Body of pancreas (tissue), 4 donors: Measurements from ENCODE around the gene TGFBI. TPM values are rescaled to one million over a fixed set of nuclear protein-coding genes. Genes with fewer than 3 reads are reported as not detected.

Source experiments
- ATAC-seq: fragments of 150-250 bp; one replicate; pipeline ENCODE4 v1.9.1; 2016
- DNase-seq, 4 donors: peaks; one replicate each; pipeline ENCODE4 v3.0.0-alpha.2; 2019
- H3K27ac ChIP-seq, 4 donors: fragments of 200-600 bp; sonication (generic); 1 replicate in 3 of 4; 2 replicates in 1 of 4; pipeline versions ENCODE4 v1.5.1 to v1.6.1; 2016 to 2019; ENCODE audit warnings: mild to moderate bottlenecking in 1 of 4, mixed read lengths in 1 of 4, moderate library complexity in 1 of 4
- H3K27me3 ChIP-seq, 2 donors: fragments of 200-600 bp; sonication (generic); one replicate each; pipeline ENCODE4 v1.6.0; 2016; ENCODE audit warnings: mild to moderate bottlenecking in 1 of 2
- H3K36me3 ChIP-seq, 2 donors: fragments of 200-600 bp; sonication (generic); replicated peaks in 1 of 2; 2 replicates each; pipeline ENCODE4 v1.5.1; 2016; ENCODE audit warnings: low read depth in 2 of 2; ENCODE audit not compliant: insufficient read depth in 1 of 2
- H3K4me1 ChIP-seq: fragments of 200-600 bp; sonication (generic); one replicate; pipeline ENCODE4 v1.6.0; 2016
- H3K4me3 ChIP-seq, 2 donors: fragments of 200-600 bp; sonication (generic); 1 replicate in 1 of 2; 2 replicates in 1 of 2; pipeline ENCODE4 v1.5.1; 2016 to 2019
- H3K9me3 ChIP-seq, 3 donors: fragments of 200-600 bp; sonication (generic); 1 replicate in 2 of 3; 2 replicates in 1 of 3; pipeline ENCODE4 v1.5.1; 2016
- CTCF ChIP-seq, 7 experiments: fragments of 450-650 bp in 4 of 7; fragments of 200-600 bp in 3 of 7; sonication (generic) in 3 of 7; IDR thresholded peaks; one replicate each; pipeline ENCODE4 v1.5.1; 2016 to 2019; ENCODE audit warnings: antibody characterized with exemption in 7 of 7
- POLR2A ChIP-seq, 3 donors: fragments of 450-650 bp; IDR thresholded peaks; one replicate each; pipeline ENCODE4 v1.6.1; 2016; ENCODE audit warnings: antibody characterized with exemption in 3 of 3, mild to moderate bottlenecking in 2 of 3
- whole genome bisulfite sequencing, 2 donors: methylation state at CpG; one replicate each; pipeline ENCODE4 v1.1.5; 2017; 5-methylcytosine and 5-hydroxymethylcytosine counted together
- intact Hi-C: fragments of 100-400 bp; cut with DNase I; formaldehyde crosslinking; loops from one replicate; pipeline ENCODE4 v1.15.1; 2023
- total RNA-seq, 2 donors: library from RNA; depleted of rRNA; stranded (reverse); fragments of >200 nt; gene quantifications; one replicate each; pipeline ENCODE4 v1.1.0, GENCODE V29; 2016

TGFBI gene
- total RNA-seq, 2 donors from 2014 or later = 7.6 to 23.9 TPM

GRCh38 chr5:136052692-136053335 lies 24.0 kb downstream of the TGFBI start:
- no peaks in the 10 kb centered on the region for H3K9me3 ChIP-seq
- DNase-seq = no peak
- no peaks in the 10 kb centered on the region for H3K4me1 ChIP-seq
- intact Hi-C loops = no loop called here
- ATAC-seq = no peak
- 89% methylated on average over 6 to 13 of the region's 13 CpGs for WGBS, 2 donors
- TF ChIP-seq CTCF (IDR thresholded peaks at IDR 0.05) = no peak
- no peak for TF ChIP-seq POLR2A (IDR thresholded peaks at IDR 0.05)
- H3K27ac ChIP-seq = no peak overlapping the region
- no peaks in the 10 kb centered on the region for H3K27me3 ChIP-seq
- H3K4me3 ChIP-seq = no peak overlapping the region
- H3K36me3 ChIP-seq = no peaks in the 10 kb centered on the region

- 73 to 75% methylated on average over 6 of the region's 6 CpGs for WGBS, 2 donors
These were observed 24.8 kb downstream of the TGFBI start for GRCh38 chr5:136053336-136054141.

GRCh38 chr5:136054142-136055019 lies 25.6 kb downstream of the TGFBI start:
- Histone ChIP-seq H3K27me3 (no peaks in the 10 kb centered on the region), H3K36me3 (no peaks in the 10 kb centered on the region), H3K4me1 (no peaks in the 10 kb centered on the region), H3K27ac (no peak overlapping the region), H3K9me3 (no peaks in the 10 kb centered on the region), H3K4me3 (no peak overlapping the region)
- no peak for DNase-seq
- TF ChIP-seq POLR2A (IDR thresholded peaks at IDR 0.05) (no peak), CTCF (IDR thresholded peaks at IDR 0.05) (no peak)
- 67 to 70% methylated on average over 7 of the region's 7 CpGs for WGBS, 2 donors
- intact Hi-C loops = no loop called here
- ATAC-seq = no peak

More at GRCh38 chr5:136053336-136054141, 24.8 kb downstream of the TGFBI start:
- TF ChIP-seq CTCF (IDR thresholded peaks at IDR 0.05) (no peak), POLR2A (IDR thresholded peaks at IDR 0.05) (no peak)
- H3K4me3 ChIP-seq = no peak overlapping the region
- no peak overlapping the region for H3K27ac ChIP-seq
- H3K27me3 ChIP-seq = no peaks in the 10 kb centered on the region
- H3K9me3 ChIP-seq = no peaks in the 10 kb centered on the region
- H3K36me3 ChIP-seq = no peaks in the 10 kb centered on the region
- no peaks in the 10 kb centered on the region for H3K4me1 ChIP-seq
- peak; percentile 36 for ATAC-seq
- intact Hi-C loops = no loop called here
- peak in 1 of 4 donors; percentile 20 for DNase-seq

- Histone ChIP-seq H3K4me1 (no peaks in the 10 kb centered on the region), H3K27ac (no peak overlapping the region)
- no peak for TF ChIP-seq CTCF (IDR thresholded peaks at IDR 0.05)
- TF ChIP-seq POLR2A (IDR thresholded peaks at IDR 0.05) = no peak
These were observed 27.0 kb downstream of the TGFBI start for GRCh38 chr5:136055612-136056309.

More at GRCh38 chr5:136055612-136056309, 27.0 kb downstream of the TGFBI start:
- Histone ChIP-seq H3K4me3 (no peak overlapping the region), H3K9me3 (no peaks in the 10 kb centered on the region), H3K36me3 (no peaks in the 10 kb centered on the region), H3K27me3 (no peaks in the 10 kb centered on the region)
- DNase-seq (no peak), ATAC-seq (no peak)
- 81 to 87% methylated on average over 14 of the region's 14 CpGs for WGBS, 2 donors
- intact Hi-C loops = no loop called here
